Neutrophil (primary cell): ENCODE measurements around the gene PTOV1.

Experiments
- H3K27ac ChIP-seq: fragments of 200-600 bp; sonication (generic); 2 replicates; pipeline ENCODE4 v1.5.1; 2016; ENCODE audit warnings: mild to moderate bottlenecking, moderate library complexity
- H3K27me3 ChIP-seq: fragments of 200-600 bp; sonication (generic); 2 replicates; pipeline ENCODE4 v1.6.0; 2016; ENCODE audit warnings: mild to moderate bottlenecking
- H3K36me3 ChIP-seq: fragments of 200-600 bp; sonication (generic); 2 replicates; pipeline ENCODE4 v1.5.1; 2017
- H3K4me1 ChIP-seq, 2 experiments: fragments of 200-600 bp in 1 of 2; sonication (generic) in 1 of 2; 1 replicate in 1 of 2; 2 replicates in 1 of 2; pipeline versions ENCODE4 v1.5.1 to v1.6.1; 2013 to 2016; ENCODE audit warnings: low read depth in 1 of 2, low read length in 1 of 2, mild to moderate bottlenecking in 1 of 2, moderate library complexity in 1 of 2; ENCODE audit not compliant: control insufficient read depth in 1 of 2, insufficient read depth in 1 of 2
- H3K4me3 ChIP-seq, 2 experiments: fragments of 200-600 bp in 1 of 2; sonication (generic) in 1 of 2; 1 replicate in 1 of 2; 2 replicates in 1 of 2; pipeline ENCODE4 v1.5.1; 2013 to 2016; ENCODE audit warnings: low read depth in 1 of 2, low read length in 1 of 2, mild to moderate bottlenecking in 1 of 2, moderate library complexity in 1 of 2
- H3K9me3 ChIP-seq: fragments of 200-600 bp; sonication (generic); 2 replicates; pipeline ENCODE4 v1.5.1; 2016
- TF ChIP-seq, protein P1 (sequence below): fragments of 200-600 bp; sonication (generic); IDR thresholded peaks from 2 replicates; pipeline ENCODE4 v1.5.1; 2016; ENCODE audit warnings: antibody characterized with exemption

PTOV1 gene

DNA sequence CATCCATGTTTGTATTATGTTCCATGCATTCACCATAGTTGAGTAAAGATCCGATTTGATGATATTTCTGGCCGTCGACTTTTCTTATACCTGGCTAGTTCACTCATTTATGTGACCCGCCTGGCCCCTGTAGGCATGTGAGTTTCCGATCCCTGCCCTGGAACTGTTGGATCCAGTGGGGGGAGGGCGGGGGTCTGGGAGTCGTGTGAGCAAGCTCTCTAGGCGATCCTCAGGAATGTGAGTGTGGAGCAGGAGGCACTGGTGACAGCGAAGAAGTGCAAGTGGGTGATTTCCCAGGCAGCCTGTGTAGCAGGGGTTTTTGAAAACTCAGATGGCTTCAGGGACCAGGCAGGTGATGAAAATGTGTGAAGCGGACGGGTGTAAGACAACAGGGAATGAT lies 10.6 kb upstream of the PTOV1 start:
- Histone ChIP-seq H3K4me1 (peaks cover 15 to 16% of the 10 kb centered on the region in 2 experiments), H3K27ac (no peak overlapping the region), H3K27me3 (no peaks in the 10 kb centered on the region), H3K9me3 (no peaks in the 10 kb centered on the region), H3K4me3 (no peak overlapping the region), H3K36me3 (peaks cover 58% of the 10 kb centered on the region)
- TF ChIP-seq, protein P1, sequence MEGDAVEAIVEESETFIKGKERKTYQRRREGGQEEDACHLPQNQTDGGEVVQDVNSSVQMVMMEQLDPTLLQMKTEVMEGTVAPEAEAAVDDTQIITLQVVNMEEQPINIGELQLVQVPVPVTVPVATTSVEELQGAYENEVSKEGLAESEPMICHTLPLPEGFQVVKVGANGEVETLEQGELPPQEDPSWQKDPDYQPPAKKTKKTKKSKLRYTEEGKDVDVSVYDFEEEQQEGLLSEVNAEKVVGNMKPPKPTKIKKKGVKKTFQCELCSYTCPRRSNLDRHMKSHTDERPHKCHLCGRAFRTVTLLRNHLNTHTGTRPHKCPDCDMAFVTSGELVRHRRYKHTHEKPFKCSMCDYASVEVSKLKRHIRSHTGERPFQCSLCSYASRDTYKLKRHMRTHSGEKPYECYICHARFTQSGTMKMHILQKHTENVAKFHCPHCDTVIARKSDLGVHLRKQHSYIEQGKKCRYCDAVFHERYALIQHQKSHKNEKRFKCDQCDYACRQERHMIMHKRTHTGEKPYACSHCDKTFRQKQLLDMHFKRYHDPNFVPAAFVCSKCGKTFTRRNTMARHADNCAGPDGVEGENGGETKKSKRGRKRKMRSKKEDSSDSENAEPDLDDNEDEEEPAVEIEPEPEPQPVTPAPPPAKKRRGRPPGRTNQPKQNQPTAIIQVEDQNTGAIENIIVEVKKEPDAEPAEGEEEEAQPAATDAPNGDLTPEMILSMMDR: no peak

DNA sequence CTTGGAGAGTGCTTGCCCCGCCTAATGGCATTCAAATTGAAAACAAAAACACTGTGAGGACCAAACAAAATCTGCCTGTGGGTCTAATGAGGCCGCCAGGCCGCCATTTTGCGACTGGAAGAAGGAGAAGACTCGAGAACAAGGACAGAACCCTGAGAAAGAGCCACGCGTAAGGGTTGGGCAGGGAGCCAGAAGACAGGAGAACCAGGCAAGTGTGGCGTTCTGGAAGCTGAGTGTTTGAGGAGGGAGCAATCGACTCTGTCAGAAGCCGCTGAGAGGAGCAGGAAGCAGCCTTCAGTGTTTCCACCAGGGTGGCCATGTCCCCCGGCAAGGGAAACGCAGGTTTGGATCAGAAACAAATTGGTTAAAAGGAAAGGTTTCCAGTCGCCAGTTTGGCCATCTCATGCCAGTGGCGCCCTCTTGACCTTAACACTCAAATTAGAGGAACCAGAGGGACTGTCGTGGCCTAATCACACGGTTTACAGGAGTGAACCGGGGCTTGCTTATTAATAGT lies 10.2 kb upstream of the PTOV1 start:
- H3K27me3 ChIP-seq: no peaks in the 10 kb centered on the region
- H3K27ac ChIP-seq: peak overlapping the region; percentile 5
- TF ChIP-seq, protein P1: no peak
- no peaks in the 10 kb centered on the region for H3K9me3 ChIP-seq
- peaks cover 16 to 17% of the 10 kb centered on the region in 2 experiments for H3K4me1 ChIP-seq
- H3K4me3 ChIP-seq: no peak overlapping the region
- H3K36me3 ChIP-seq: peaks cover 53% of the 10 kb centered on the region

DNA sequence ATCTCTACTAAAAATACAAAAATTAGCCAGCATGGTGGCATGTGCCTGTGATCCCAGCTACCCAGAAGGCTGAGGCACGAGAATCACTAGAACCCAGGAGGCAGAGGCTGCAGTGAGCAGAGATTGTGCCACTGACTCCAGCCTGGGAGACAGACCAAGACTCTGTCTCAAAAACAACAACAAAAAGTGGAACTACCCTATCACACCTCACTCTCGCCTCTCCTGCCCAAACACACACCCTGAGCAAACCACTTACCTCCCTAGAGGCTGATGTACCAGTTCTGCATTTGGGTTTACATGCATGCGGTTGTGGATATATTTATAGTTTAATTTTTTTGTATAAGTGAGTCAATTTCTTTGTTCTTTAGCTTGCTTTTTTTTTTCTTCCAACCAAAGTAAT lies 7.7 kb upstream of the PTOV1 start:
- H3K4me1 ChIP-seq: peaks cover 24% of the 10 kb centered on the region in 2 experiments
- H3K36me3 ChIP-seq: peaks cover 28% of the 10 kb centered on the region
- H3K27me3 ChIP-seq: no peaks in the 10 kb centered on the region
- H3K4me3 ChIP-seq: no peak overlapping the region
- TF ChIP-seq, protein P1: no peak
- H3K27ac ChIP-seq: no peak overlapping the region
- H3K9me3 ChIP-seq: no peaks in the 10 kb centered on the region

DNA sequence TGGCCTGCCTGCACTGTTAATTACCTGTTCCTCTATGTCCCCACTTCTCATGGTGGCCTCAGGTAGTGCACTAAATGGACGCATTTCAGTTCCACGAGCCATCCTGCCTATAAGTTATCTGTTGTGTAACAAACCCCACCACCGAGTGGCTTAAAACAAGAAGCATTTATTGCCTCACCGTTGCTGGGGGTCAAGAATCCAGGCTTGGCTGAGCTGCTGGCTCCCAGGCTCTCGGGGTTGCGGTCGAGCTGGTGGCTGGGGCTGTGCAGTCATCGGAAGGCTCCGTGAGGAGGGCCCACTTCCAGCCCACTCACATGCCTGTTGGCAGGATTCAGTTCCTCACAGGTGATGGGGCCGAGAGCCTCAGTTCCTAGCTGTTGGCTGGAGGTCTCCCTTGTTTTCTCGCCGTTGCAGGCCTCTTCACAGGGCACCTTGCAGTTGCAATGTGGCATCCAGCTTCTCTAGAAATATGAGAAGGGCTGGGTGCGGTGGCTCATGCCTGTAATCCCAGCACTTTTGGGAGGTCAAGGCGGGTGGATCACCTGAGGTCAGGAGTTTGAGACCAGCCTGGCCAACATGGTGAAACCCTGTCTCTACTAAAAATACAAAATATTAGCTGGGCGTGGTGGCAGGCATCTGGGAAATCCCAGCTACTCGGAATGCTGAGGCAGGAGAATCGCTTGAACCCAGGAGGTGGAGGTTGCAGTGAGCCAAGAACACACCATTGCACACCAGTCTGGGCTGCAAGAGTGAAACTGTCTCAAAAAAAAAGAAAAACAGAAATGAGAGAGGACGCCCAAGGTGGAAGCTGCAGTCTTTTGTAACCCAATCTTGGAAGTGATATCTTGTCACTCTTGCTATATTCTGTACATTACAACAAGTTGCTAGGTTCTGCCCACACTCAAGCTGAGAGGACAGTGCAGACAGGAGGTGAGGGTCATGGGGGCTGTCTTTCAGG lies 6.5 kb upstream of the PTOV1 start:
- H3K27ac ChIP-seq: peak overlapping the region; percentile 46
- TF ChIP-seq, protein P1: no peak
- peaks cover 36% of the 10 kb centered on the region in 2 experiments for H3K4me1 ChIP-seq
- peaks cover 17% of the 10 kb centered on the region for H3K36me3 ChIP-seq
- H3K4me3 ChIP-seq: no peak overlapping the region
- no peaks in the 10 kb centered on the region for H3K27me3 ChIP-seq
- no peaks in the 10 kb centered on the region for H3K9me3 ChIP-seq

DNA sequence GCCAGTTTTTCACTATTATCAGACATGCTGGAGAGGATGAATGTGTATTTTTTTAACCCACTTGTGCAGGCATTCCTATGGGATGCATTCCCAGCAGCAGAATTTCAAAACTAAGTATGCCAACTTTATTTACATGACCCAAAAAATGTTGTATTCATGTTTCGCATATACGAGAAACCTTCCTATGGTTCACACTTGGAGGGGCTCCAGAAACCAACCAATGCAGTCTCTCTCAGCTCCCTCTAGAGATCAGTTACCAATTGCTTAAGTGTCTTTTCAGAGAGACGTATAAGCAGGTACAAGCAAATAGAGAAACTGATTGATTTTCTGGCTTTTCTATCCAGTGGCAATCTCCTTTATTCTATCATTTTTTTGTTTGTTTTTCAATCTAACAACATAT lies 5.5 kb upstream of the PTOV1 start:
- TF ChIP-seq, protein P1: no peak

More for the DNA sequence above, 5.5 kb upstream of the PTOV1 start:
- Histone ChIP-seq H3K27ac (peak overlapping the region; percentile 46), H3K36me3 (peaks cover 7% of the 10 kb centered on the region), H3K4me3 (no peak overlapping the region), H3K27me3 (no peaks in the 10 kb centered on the region), H3K4me1 (peaks cover 46% of the 10 kb centered on the region in 2 experiments), H3K9me3 (no peaks in the 10 kb centered on the region)
